ENCODE results near the gene SNRPA. TPM values are rescaled to one million over a fixed set of nuclear protein-coding genes. Genes with fewer than 3 reads are reported as not detected.

SNRPA gene
- total and polyA plus RNA-seq, 2 donors from 2014 or later = 48.7 to 52.6 TPM

DNA sequence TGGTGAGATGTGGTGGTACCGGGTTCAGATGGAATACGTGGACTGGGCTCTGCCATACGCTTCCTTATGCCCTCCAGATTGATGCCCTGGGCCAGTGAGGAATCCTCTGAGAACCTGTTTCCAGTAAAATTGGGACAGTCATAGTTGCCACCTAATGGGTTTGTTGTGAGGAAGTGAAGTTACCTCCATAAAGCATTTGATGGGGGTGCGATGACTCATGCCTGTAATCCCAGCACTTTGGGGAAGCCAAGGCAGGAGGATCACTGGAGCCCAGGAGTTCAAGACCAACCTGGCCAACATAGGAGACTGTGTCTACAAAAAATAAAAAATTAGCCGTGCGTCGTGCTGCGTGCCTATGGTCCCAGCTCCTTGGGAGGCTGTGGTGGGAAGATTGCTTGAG lies 4.8 kb downstream of the SNRPA start:
- Histone ChIP-seq H3K36me3 (ENCODE audit: control insufficient read depth in 2 of 3, insufficient read depth in 3 of 3, low read length in 3 of 3) (peaks cover 6 to 28% (median 21%) of the 10 kb centered on the region in 3 donors), H3K27me3 (ENCODE audit: control insufficient read depth, insufficient read depth, low read length) (no peaks in the 10 kb centered on the region), H3K4me3 (ENCODE audit: low read length in 3 of 3) (no peak overlapping the region), H3K9me3 (ENCODE audit: control insufficient read depth in 2 of 3, insufficient read depth in 1 of 3, low read length in 3 of 3) (no peaks in the 10 kb centered on the region), H3K9ac (ENCODE audit: low read length in 3 of 3) (no peak overlapping the region), H3K4me1 (ENCODE audit: control insufficient read depth in 2 of 3, insufficient read depth in 2 of 3, low read depth in 1 of 3, low read length in 3 of 3) (peaks cover 3 to 13% (median 6%) of the 10 kb centered on the region in 3 donors), H3K27ac (ENCODE audit: low read depth in 2 of 2, low read length in 2 of 2) (no peak overlapping the region)
- DNase-seq (no peak), FAIRE-seq (no peak)
- TF ChIP-seq, protein P1, sequence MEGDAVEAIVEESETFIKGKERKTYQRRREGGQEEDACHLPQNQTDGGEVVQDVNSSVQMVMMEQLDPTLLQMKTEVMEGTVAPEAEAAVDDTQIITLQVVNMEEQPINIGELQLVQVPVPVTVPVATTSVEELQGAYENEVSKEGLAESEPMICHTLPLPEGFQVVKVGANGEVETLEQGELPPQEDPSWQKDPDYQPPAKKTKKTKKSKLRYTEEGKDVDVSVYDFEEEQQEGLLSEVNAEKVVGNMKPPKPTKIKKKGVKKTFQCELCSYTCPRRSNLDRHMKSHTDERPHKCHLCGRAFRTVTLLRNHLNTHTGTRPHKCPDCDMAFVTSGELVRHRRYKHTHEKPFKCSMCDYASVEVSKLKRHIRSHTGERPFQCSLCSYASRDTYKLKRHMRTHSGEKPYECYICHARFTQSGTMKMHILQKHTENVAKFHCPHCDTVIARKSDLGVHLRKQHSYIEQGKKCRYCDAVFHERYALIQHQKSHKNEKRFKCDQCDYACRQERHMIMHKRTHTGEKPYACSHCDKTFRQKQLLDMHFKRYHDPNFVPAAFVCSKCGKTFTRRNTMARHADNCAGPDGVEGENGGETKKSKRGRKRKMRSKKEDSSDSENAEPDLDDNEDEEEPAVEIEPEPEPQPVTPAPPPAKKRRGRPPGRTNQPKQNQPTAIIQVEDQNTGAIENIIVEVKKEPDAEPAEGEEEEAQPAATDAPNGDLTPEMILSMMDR (IDR thresholded peaks at IDR 0.05; ENCODE audit: borderline replicate concordance, extremely low read depth, insufficient read depth) = no peak
- intact Hi-C loops (cut with DNase I) = no loop called here

DNA sequence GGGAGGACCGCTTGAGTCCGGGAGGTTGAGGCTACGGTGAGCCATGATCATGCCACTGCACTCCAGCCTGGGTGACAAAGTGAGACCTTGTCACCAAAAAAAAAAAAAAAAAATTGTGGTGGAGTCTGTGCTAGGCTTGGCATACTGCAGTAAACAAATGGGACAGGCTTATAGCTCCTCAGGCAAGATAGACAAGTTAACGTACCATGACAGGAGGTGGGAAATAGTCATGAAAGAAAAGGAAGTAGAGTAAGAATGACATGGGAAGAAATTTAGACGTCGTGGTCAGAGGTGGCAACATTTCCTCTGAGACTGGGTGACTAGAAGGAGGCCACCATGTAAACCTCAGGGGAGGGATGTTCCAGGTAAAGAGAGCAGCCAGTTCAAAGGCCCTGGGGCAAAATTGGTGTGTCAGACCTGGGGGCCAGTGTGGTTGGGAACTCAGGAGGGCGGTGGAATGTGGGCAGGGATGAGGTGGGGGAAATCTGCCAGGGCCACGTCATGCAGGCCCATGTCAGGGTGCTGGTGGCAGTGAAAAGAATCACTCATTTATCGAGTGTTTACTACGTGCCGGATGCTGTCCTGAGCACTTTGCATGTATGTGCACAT lies 5.6 kb downstream of the SNRPA start:
- FAIRE-seq (no peak), DNase-seq (no peak)
- Histone ChIP-seq H3K9ac (ENCODE audit: low read length in 3 of 3) (no peak overlapping the region), H3K4me3 (ENCODE audit: low read length in 3 of 3) (no peak overlapping the region), H3K4me1 (ENCODE audit: control insufficient read depth in 2 of 3, insufficient read depth in 2 of 3, low read depth in 1 of 3, low read length in 3 of 3) (peaks cover 3 to 13% (median 6%) of the 10 kb centered on the region in 3 donors), H3K36me3 (ENCODE audit: control insufficient read depth in 2 of 3, insufficient read depth in 3 of 3, low read length in 3 of 3) (peaks cover 8 to 34% (median 21%) of the 10 kb centered on the region in 3 donors), H3K9me3 (ENCODE audit: control insufficient read depth in 2 of 3, insufficient read depth in 1 of 3, low read length in 3 of 3) (no peaks in the 10 kb centered on the region), H3K27me3 (ENCODE audit: control insufficient read depth, insufficient read depth, low read length) (no peaks in the 10 kb centered on the region), H3K27ac (ENCODE audit: low read depth in 2 of 2, low read length in 2 of 2) (no peak overlapping the region)
- intact Hi-C loops (cut with DNase I) = no loop called here
- TF ChIP-seq, protein P1 (IDR thresholded peaks at IDR 0.05; ENCODE audit: borderline replicate concordance, extremely low read depth, insufficient read depth) = no peak

DNA sequence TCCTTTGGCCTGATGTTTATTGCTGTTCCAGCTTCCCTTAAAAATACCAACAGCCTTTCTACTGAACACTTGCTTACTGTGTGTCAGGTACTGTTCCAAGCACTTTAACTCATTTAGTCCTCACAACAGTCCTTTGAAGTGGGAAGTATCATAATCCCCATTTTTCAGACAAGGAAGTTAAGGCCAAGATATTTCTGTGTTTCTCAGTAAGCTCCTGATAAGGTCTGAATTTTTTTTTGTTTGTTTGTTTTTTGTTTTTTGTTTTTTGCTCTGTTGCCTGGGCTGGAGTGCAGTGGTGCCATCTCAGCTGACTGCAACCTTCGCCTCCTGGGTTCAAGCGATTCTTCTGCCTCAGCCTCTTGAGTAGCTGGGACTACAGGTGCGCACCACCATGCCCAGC lies 7.5 kb downstream of the SNRPA start:
- Histone ChIP-seq H3K9me3 (ENCODE audit: control insufficient read depth in 2 of 3, insufficient read depth in 1 of 3, low read length in 3 of 3) (no peaks in the 10 kb centered on the region), H3K27me3 (ENCODE audit: control insufficient read depth, insufficient read depth, low read length) (no peaks in the 10 kb centered on the region), H3K4me1 (ENCODE audit: control insufficient read depth in 2 of 3, insufficient read depth in 2 of 3, low read depth in 1 of 3, low read length in 3 of 3) (peaks cover 0 to 13% (median 3%) of the 10 kb centered on the region in 3 donors), H3K27ac (ENCODE audit: low read depth in 2 of 2, low read length in 2 of 2) (no peak overlapping the region), H3K9ac (ENCODE audit: low read length in 3 of 3) (no peak overlapping the region), H3K4me3 (ENCODE audit: low read length in 3 of 3) (no peak overlapping the region), H3K36me3 (ENCODE audit: control insufficient read depth in 2 of 3, insufficient read depth in 3 of 3, low read length in 3 of 3) (peaks cover 17 to 51% (median 34%) of the 10 kb centered on the region in 3 donors)
- intact Hi-C loops (cut with DNase I) = no loop called here
- no peak for FAIRE-seq
- DNase-seq = no peak
- TF ChIP-seq, protein P1 (IDR thresholded peaks at IDR 0.05; ENCODE audit: borderline replicate concordance, extremely low read depth, insufficient read depth) = no peak

Measured in kidney (tissue), 14 donors.